ENCODE results near the gene FTH1. TPM values are rescaled to one million over a fixed set of nuclear protein-coding genes. Genes with fewer than 3 reads are reported as not detected.

Gene FTH1
- total and polyA plus RNA-seq, 2 of the 8 experiments (the other 6 are each of a cell fraction or from before 2014, with no cell fraction given): 1,153 to 1,461 TPM

- no peak for TF ChIP-seq CHD7 (IDR thresholded peaks at IDR 0.05; ENCODE audit: insufficient replicate concordance, low read length)
- TF ChIP-seq POU5F1 (IDR thresholded peaks at IDR 0.05; ENCODE audit: low read depth, low read length): no peak
- TF ChIP-seq SIN3A (conservative IDR thresholded peaks at IDR 0.05 in 1 of 2, IDR thresholded peaks at IDR 0.05 in 1 of 2; ENCODE audit: low read depth in 1 of 2, low read length in 2 of 2): peak in 1 of 2 experiments; percentile 45; a peak in 1 of 4 replicates
- TF ChIP-seq KDM5A (IDR thresholded peaks at IDR 0.05; ENCODE audit: low read length): no peak
- TF ChIP-seq CBX5 (IDR thresholded peaks at IDR 0.05; ENCODE audit: low read depth, low read length): no peak
- TF ChIP-seq KDM1A (IDR thresholded peaks at IDR 0.05; ENCODE audit: borderline replicate concordance, low read length): no peak
- no peak for TF ChIP-seq CREB1 (IDR thresholded peaks at IDR 0.05)
- no peak for TF ChIP-seq SUZ12 (IDR thresholded peaks at IDR 0.05; ENCODE audit: low read length)
- TF ChIP-seq CEBPB (IDR thresholded peaks at IDR 0.05; ENCODE audit: low read depth, low read length): no peak
- no peak for TF ChIP-seq ASH2L (IDR thresholded peaks at IDR 0.05; ENCODE audit: low read length)
Observed at GRCh38 chr11:61971248-61972111, 4.0 kb upstream of the FTH1 start (continued).

Measured in H1 (cell line).